COLO668 (cell line): Measurements from ENCODE around the gene GDF7.

ENCODE experiments used
- DNase-seq: peaks from one replicate; lab custom pipeline; 2025; ENCODE audit not compliant: unreplicated experiment; lab: John Stamatoyannopoulos, UW

GDF7 gene

GRCh38 chr2:20660506-20661420 is 6.2 kb upstream of the GDF7 start:
- DNase-seq, result no peak

- DNase-seq, result peak; percentile 44
Measured at GRCh38 chr2:20661421-20662307, 5.3 kb upstream of the GDF7 start.

GRCh38 chr2:20662308-20662937 is 4.5 kb upstream of the GDF7 start:
- DNase-seq, result no peak

DNA sequence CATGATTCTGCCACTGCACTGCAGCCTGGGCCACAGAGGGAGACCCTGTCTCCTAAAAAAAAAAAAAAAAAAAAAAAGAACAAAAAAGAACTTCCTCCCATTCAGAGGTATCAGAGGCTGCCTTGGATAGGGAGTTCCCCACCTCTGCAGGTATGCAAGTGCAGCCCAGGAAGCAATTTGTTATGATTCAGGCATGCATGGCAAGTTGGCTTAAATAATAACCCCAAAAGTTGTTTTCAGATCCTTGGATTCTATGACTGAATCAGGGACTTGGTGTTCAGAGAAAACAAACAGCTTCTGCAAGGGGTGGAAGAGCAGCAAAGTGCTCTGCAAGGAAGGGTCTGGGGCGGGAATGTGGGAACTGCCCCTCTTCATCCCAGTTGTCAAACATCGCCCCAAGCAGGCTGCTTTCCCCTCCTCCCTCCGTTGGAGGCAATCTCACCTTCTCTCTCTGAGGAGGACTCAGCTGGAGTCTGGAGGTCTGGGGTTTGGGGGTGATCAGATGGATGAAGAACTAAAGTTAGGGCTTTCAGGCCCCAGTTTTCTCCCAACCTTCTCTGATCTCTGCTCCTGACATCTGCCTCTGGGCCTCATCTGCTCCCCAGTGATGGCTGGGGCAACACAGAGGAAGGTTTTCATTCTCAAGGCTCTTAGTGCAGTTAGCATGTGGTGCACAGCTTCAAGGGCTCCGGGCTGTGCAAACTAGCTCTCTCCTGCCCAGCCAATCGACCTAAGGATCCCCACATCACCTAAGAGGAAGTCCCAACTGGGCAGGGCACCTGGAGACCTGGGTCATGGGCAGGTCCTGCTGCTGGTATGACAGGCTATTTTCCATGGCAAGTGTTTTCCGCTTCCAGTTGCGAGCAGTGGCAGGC is 3.5 kb upstream of the GDF7 start:
- no peak for DNase-seq

DNA sequence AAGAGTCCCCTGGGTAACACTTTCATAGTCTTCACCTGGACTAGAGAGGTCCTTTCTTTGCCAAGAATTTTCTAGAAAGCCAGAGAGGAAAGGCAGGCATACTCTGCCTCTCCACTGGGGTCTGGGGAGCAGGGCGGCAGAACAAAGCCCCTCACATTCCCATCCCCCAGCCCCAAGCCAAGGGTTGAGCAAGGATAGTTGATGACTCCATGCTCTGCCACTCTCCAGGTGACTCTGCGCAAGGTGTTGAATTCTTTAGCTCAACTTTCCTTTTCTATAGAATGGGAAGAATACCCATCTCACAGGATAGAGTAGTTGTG is 2.9 kb upstream of the GDF7 start:
- no peak for DNase-seq

- DNase-seq, result no peak
Measured at GRCh38 chr2:20664431-20665242, 2.3 kb upstream of the GDF7 start.

GRCh38 chr2:20665243-20666004 is 1.5 kb upstream of the GDF7 start:
- no peak for DNase-seq

GRCh38 chr2:20666005-20666303 is 990 bp upstream of the GDF7 start:
- peak; percentile 43 for DNase-seq

DNA sequence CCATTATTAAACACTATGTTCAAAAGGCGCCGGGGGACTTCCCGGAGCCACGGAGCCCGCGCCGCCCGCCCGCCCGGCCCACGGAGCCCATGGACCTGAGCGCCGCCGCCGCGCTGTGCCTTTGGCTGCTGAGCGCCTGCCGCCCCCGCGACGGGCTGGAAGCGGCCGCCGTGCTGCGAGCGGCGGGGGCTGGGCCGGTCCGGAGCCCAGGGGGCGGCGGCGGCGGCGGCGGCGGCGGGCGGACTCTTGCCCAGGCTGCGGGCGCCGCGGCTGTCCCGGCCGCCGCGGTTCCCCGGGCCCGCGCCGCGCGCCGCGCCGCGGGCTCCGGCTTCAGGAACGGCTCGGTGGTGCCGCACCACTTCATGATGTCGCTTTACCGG is 197 bp downstream of the GDF7 start:
- peak; percentile 33 for DNase-seq

GRCh38 chr2:20667531-20668401 is 822 bp downstream of the GDF7 start:
- no peak for DNase-seq

- no peak for DNase-seq
Measured at GRCh38 chr2:20668451-20668850, 1.5 kb downstream of the GDF7 start.

DNA sequence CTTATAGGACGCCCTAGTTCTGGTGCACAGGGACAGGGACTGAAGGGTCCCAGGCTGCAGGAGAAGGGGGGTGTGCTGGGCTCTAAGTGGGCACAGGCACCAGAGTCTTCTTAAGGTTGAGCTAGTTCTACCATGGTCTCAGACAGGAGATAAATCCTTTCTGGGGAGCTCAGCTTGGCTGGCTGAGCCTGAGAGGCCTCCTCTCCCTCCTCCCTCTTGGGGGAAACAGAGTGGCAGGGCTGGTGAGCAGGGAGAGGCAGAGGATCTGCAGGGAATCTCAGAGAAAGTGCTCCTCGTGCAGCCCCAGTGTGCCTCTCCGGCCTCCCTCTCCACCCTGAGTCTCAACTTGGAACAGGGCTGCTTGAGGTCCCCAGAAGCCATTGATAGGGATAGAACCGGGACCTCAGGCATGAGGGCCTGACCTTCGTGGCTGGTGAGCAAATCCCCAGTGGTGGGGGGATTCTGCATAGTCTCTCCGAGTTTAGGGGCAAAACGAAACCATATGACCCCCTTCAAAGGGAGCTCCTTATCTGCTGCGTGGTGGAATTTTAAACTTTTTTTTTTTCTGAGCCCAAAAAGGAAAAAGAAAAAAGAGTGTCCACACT is 2.0 kb downstream of the GDF7 start:
- no peak for DNase-seq

DNA sequence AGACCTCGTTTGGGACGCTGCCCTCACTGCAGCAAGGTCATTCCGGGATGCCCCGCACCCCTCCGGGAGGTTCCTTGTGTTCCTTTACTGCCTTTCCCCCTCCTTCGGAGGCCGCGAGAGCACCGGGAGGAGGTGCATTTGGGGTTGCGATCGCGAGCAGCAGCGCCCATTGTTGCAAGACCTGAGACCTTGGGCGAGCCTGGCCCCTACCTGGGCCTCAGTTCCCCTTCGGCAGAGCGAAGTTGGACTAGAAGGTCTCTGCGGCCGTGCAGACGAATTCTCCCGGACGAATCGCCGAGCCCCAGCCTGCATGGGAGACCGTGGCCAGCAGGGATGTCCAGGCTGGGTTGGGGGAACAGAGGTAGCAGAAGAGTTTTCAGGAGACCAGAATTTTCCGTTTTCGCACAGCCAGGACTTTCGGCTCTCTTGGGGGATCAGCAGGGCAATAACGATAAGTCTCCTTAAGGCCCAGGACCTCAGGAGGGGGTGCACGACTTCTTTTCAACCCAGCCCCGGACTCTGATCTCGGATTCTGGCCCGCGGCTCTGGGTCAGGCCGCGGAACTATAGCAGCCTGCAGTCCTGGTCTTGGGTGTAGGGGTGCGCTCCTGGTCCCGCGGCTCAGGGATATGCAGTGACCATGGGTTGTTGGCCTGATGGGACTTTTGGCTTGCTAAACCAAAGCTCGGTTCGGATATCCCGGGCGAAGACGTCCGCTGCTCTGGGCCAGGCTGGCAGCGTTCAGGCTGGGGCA is 2.8 kb downstream of the GDF7 start:
- DNase-seq, result no peak

GRCh38 chr2:20670315-20671035 is 3.5 kb downstream of the GDF7 start:
- DNase-seq, result no peak

GRCh38 chr2:20671036-20671735 is 4.2 kb downstream of the GDF7 start:
- no peak for DNase-seq

DNA sequence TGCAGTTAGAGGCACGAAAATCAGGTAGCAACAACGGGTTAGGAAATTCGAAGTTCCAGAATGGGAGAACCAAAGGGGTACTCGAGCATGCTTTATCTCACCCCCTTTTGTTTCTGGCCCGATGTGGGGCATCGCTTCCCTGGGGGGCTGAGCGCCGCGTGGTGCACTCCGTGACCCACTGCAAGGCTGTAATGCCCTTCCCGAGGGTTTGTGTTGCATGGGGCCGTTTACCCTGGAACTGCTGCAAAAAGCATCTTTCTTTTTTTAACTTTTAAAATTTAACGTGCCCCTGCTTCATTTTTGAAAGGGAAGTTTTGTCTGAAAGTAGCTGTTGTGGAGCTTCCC is 4.8 kb downstream of the GDF7 start:
- no peak for DNase-seq
